HCT116 (cell line): ENCODE results near the gene DGKK. TPM values are rescaled to one million over a fixed set of nuclear protein-coding genes. Genes with fewer than 3 reads are reported as not detected.

Experiments used
- ATAC-seq: fragments of 200-7000 bp; cut with Tn5 transposase; 2 replicates; pipeline ENCODE4 v1.9.1; 2020; ENCODE audit warnings: mild to moderate bottlenecking, moderate library complexity
- BruUV-seq: library from RNA; stranded (reverse); fragments of 400-500 nt; replicated peaks from 2 replicates; lab custom pipeline; 2021; lab: Mats Ljungman, UMichigan
- CTCF ChIA-PET: fragments of 300-600 bp; sonication (Branson Sonifier 250); formaldehyde crosslinking; loops from one replicate; lab custom pipeline; 2021; ENCODE audit warnings: antibody characterized with exemption; lab: Charles Lee
- POLR2A ChIA-PET: fragments of 300-600, 350-600 bp; sonication (Branson Sonifier 250); formaldehyde crosslinking; loops from one replicate; lab custom pipeline; 2021; ENCODE audit warnings: antibody characterized with exemption; lab: Charles Lee
- RAD21 ChIA-PET, 2 experiments: fragments of 300-600 bp; sonication (Branson Sonifier 250); formaldehyde crosslinking; loops; one replicate each; lab custom pipeline; 2023; ENCODE audit warnings: low total read pairs in 2 of 2; ENCODE audit not compliant: uncharacterized antibody in 2 of 2, unreplicated experiment in 2 of 2, low non-redundant PET in 1 of 2; lab: Charles Lee
- DNase-seq: peaks from one replicate; pipeline ENCODE4 v3.0.0-alpha.2; 2010; ENCODE audit warnings: low read depth, low spot score
- H2AFZ ChIP-seq: fragments of 200-600 bp; shearing (Covaris generic), sonication (generic); 2 replicates; pipeline ENCODE4 v1.6.1; 2017; ENCODE audit warnings: low read depth, mixed run types, mixed read lengths, antibody characterized with exemption, low read length; ENCODE audit not compliant: poor library complexity, severe bottlenecking
- H3K27ac ChIP-seq: 2 replicates; pipeline ENCODE4 v1.5.1; 2012; ENCODE audit warnings: low read depth, low read length
- H3K27me3 ChIP-seq: fragments of 200-600 bp; sonication (generic); 2 replicates; pipeline ENCODE4 v1.6.1; 2016; ENCODE audit warnings: mixed run types, low read length, mixed read lengths; ENCODE audit not compliant: insufficient read depth
- H3K36me3 ChIP-seq, 2 experiments: fragments of 200-500 bp in 1 of 2; fragments of 200-600 bp in 1 of 2; sonication (Bioruptor generic) in 1 of 2; sonication (generic) in 1 of 2; 2 replicates each; pipeline versions ENCODE4 v1.5.1 to v1.6.1; 2014 to 2016; ENCODE audit warnings: low read length in 2 of 2, inconsistent platforms in 1 of 2, mixed read lengths in 1 of 2, mixed run types in 1 of 2; ENCODE audit not compliant: insufficient read depth in 2 of 2, control insufficient read depth in 1 of 2
- H3K4me1 ChIP-seq, 2 experiments: fragments of 200-600 bp in 1 of 2; sonication (generic) in 1 of 2; 2 replicates each; pipeline versions ENCODE4 v1.5.1 to v1.6.1; 2012 to 2017; ENCODE audit warnings: low read length in 2 of 2, inconsistent platforms in 1 of 2, mild to moderate bottlenecking in 1 of 2, mixed read lengths in 1 of 2, mixed run types in 1 of 2, moderate library complexity in 1 of 2; ENCODE audit not compliant: insufficient read depth in 2 of 2, control insufficient read depth in 1 of 2
- H3K4me2 ChIP-seq: fragments of 200-600 bp; sonication (generic); 2 replicates; pipeline ENCODE4 v1.6.1; 2017; ENCODE audit warnings: mixed run types, low read length, mixed read lengths
- H3K4me3 ChIP-seq, 2 experiments: fragments of 200-600 bp in 1 of 2; sonication (generic) in 1 of 2; replicated peaks in 1 of 2; 2 replicates each; pipeline ENCODE4 v1.5.1; 2011 to 2016; ENCODE audit warnings: low read length in 2 of 2, control low read depth in 1 of 2, low read depth in 1 of 2, mild to moderate bottlenecking in 1 of 2, mixed read lengths in 1 of 2, mixed run types in 1 of 2
- H3K79me2 ChIP-seq: fragments of 200-600 bp; sonication (generic); 2 replicates; pipeline ENCODE4 v1.6.1; 2017; ENCODE audit warnings: mild to moderate bottlenecking, mixed run types, low read length, moderate library complexity, mixed read lengths; ENCODE audit not compliant: insufficient read depth
- H3K9ac ChIP-seq: fragments of 200-600 bp; sonication (generic); 2 replicates; pipeline ENCODE4 v1.6.1; 2016; ENCODE audit warnings: low read length, mixed read lengths
- H3K9me2 ChIP-seq: fragments of 200-600 bp; sonication (generic), shearing (Covaris generic); 2 replicates; pipeline ENCODE4 v1.6.1; 2017; ENCODE audit warnings: mixed run types, mild to moderate bottlenecking, moderate library complexity; ENCODE audit not compliant: insufficient read depth
- H3K9me3 ChIP-seq, 2 experiments: fragments of 200-500 bp in 1 of 2; fragments of 200-600 bp in 1 of 2; sonication (Bioruptor generic) in 1 of 2; sonication (generic) in 1 of 2; 2 replicates each; pipeline ENCODE4 v1.6.1; 2014 to 2017; ENCODE audit warnings: low read length in 2 of 2, mixed read lengths in 2 of 2, inconsistent platforms in 1 of 2, low read depth in 1 of 2, mild to moderate bottlenecking in 1 of 2, mixed run types in 1 of 2, moderate library complexity in 1 of 2; ENCODE audit not compliant: control insufficient read depth in 1 of 2, insufficient read depth in 1 of 2
- H4K20me1 ChIP-seq: fragments of 200-600 bp; sonication (generic), shearing (Covaris generic); 2 replicates; pipeline ENCODE4 v1.6.1; 2017; ENCODE audit warnings: mixed run types, mild to moderate bottlenecking, moderate library complexity; ENCODE audit not compliant: insufficient read depth
- CBX3 ChIP-seq: IDR thresholded peaks from 2 replicates; pipeline ENCODE4 v1.6.1; 2012; ENCODE audit warnings: low read depth
- EGR1 ChIP-seq: IDR thresholded peaks from 2 replicates; pipeline ENCODE4 v1.6.1; 2012; ENCODE audit warnings: low read depth
- EZH2phosphoT487 ChIP-seq: fragments of 200-600 bp; IDR thresholded peaks from 2 replicates; pipeline ENCODE4 v1.6.1; 2018; ENCODE audit warnings: antibody characterized with exemption, borderline replicate concordance
- FOSL1 ChIP-seq: IDR thresholded peaks from 2 replicates; pipeline ENCODE4 v1.6.1; 2012; ENCODE audit warnings: low read depth
- JUND ChIP-seq: IDR thresholded peaks from 2 replicates; pipeline ENCODE4 v1.6.1; 2012
- POLR2A ChIP-seq: IDR thresholded peaks from 2 replicates; pipeline ENCODE4 v1.7.0; 2011; ENCODE audit warnings: borderline replicate concordance; ENCODE audit not compliant: insufficient read depth, insufficient read length; ENCODE audit errors: extremely low read depth
- POLR2AphosphoS5 ChIP-seq: IDR thresholded peaks from 2 replicates; pipeline ENCODE4 v1.6.1; 2011; ENCODE audit warnings: mild to moderate bottlenecking, low read depth, low read length, moderate library complexity
- RAD21 ChIP-seq: IDR thresholded peaks from 2 replicates; pipeline ENCODE4 v1.6.1; 2012; ENCODE audit warnings: low read depth, mild to moderate bottlenecking
- SIN3A ChIP-seq: IDR thresholded peaks from 2 replicates; pipeline ENCODE4 v1.6.1; 2012; ENCODE audit warnings: low read depth
- SRF ChIP-seq: IDR thresholded peaks from 2 replicates; pipeline ENCODE4 v1.6.1; 2012; ENCODE audit warnings: low read depth
- ZNF274 ChIP-seq: fragments of 200-500 bp; sonication (Bioruptor generic); IDR thresholded peaks from 2 replicates; pipeline ENCODE4 v1.6.1; 2014; ENCODE audit warnings: mild to moderate bottlenecking, low read depth, low read length, inconsistent platforms
- intact Hi-C: fragments of 100-400 bp; cut with micrococcal nuclease; formaldehyde crosslinking; loops from 2 replicates; pipeline ENCODE4 v1.10.0; 2022
- total RNA-seq: library from RNA; stranded (reverse); gene quantifications from one replicate; pipeline ENCODE4 v1.2.1, GENCODE V29; 2021; ENCODE audit not compliant: unreplicated experiment
- TF ChIP-seq, protein P1 (sequence below): IDR thresholded peaks from 2 replicates; pipeline ENCODE4 v1.6.1; 2012
- TF ChIP-seq, protein P2 (sequence below), 3 experiments: fragments of 200-600 bp in 1 of 3; sonication (generic) in 1 of 3; IDR thresholded peaks in 2 of 3; conservative IDR thresholded peaks in 1 of 3; 2 replicates each; pipeline ENCODE4 v1.5.1; 2012 to 2017; ENCODE audit warnings: low read depth in 2 of 3, low read length in 2 of 3, antibody characterized with exemption in 1 of 3, borderline replicate concordance in 1 of 3, control low read depth in 1 of 3, mild to moderate bottlenecking in 1 of 3, mixed read lengths in 1 of 3, mixed run types in 1 of 3, moderate library complexity in 1 of 3; ENCODE audit not compliant: insufficient read depth in 1 of 3
- TF ChIP-seq, protein P3 (sequence below): IDR thresholded peaks from 2 replicates; pipeline ENCODE4 v1.6.1; 2011; ENCODE audit warnings: mild to moderate bottlenecking, low read length, moderate library complexity; ENCODE audit not compliant: insufficient replicate concordance; ENCODE audit errors: extremely low read depth

The DGKK gene
- total RNA-seq, 1 experiment from 2014 or later: not detected

DNA sequence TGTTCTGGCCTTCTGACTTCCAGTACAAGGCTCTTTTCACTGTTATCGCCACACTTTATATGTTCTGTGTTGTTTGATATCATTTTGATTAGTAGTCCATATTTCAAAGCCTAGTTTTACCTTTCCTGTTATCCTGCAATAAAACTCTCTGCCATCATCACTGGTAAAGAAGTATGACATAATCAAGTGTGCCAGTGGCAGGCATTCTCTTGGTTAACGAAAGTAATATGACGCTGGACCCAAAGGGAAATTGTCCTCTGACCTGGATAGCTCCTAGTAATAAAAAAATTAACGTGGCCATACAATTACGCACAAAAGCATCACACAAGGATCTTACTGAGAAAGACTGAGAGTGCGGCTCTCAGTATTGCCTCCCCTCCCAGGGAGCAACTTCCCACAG, 33.8 kb downstream of the DGKK start:
- intact Hi-C loops: no loop called here

More for the DNA sequence above, 33.8 kb downstream of the DGKK start:
- Histone ChIP-seq H3K4me1 (no peaks in the 10 kb centered on the region), H3K9ac (no peak overlapping the region), H3K9me3 (no peaks in the 10 kb centered on the region), H2AFZ (no peak overlapping the region), H3K27ac (no peak overlapping the region), H4K20me1 (no peaks in the 10 kb centered on the region), H3K36me3 (no peaks in the 10 kb centered on the region), H3K79me2 (no peaks in the 10 kb centered on the region), H3K9me2 (no peaks in the 10 kb centered on the region), H3K4me3 (no peak overlapping the region), H3K27me3 (no peaks in the 10 kb centered on the region), H3K4me2 (no peak overlapping the region)
- POLR2A ChIA-PET: no interaction called here
- RAD21 ChIA-PET: no interaction called here
- no peak for DNase-seq
- CTCF ChIA-PET: no interaction called here
- BruUV-seq: no TSS peak
- ATAC-seq: no peak
- TF ChIP-seq FOSL1 (no peak), SIN3A (no peak), RAD21 (no peak), SRF (no peak), ZNF274 (no peak), POLR2AphosphoS5 (no peak), CBX3 (no peak), EZH2phosphoT487 (no peak), POLR2A (no peak), EGR1 (no peak), JUND (no peak)
- TF ChIP-seq, protein P1, sequence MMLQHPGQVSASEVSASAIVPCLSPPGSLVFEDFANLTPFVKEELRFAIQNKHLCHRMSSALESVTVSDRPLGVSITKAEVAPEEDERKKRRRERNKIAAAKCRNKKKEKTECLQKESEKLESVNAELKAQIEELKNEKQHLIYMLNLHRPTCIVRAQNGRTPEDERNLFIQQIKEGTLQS: no peak
- TF ChIP-seq, protein P2, sequence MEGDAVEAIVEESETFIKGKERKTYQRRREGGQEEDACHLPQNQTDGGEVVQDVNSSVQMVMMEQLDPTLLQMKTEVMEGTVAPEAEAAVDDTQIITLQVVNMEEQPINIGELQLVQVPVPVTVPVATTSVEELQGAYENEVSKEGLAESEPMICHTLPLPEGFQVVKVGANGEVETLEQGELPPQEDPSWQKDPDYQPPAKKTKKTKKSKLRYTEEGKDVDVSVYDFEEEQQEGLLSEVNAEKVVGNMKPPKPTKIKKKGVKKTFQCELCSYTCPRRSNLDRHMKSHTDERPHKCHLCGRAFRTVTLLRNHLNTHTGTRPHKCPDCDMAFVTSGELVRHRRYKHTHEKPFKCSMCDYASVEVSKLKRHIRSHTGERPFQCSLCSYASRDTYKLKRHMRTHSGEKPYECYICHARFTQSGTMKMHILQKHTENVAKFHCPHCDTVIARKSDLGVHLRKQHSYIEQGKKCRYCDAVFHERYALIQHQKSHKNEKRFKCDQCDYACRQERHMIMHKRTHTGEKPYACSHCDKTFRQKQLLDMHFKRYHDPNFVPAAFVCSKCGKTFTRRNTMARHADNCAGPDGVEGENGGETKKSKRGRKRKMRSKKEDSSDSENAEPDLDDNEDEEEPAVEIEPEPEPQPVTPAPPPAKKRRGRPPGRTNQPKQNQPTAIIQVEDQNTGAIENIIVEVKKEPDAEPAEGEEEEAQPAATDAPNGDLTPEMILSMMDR (IDR thresholded peaks at IDR 0.05 in 2 of 3, conservative IDR thresholded peaks at IDR 0.05 in 1 of 3; ENCODE audit: borderline replicate concordance in 1 of 3, insufficient read depth in 1 of 3, low read depth in 2 of 3, low read length in 2 of 3): no peak
- TF ChIP-seq, protein P3, sequence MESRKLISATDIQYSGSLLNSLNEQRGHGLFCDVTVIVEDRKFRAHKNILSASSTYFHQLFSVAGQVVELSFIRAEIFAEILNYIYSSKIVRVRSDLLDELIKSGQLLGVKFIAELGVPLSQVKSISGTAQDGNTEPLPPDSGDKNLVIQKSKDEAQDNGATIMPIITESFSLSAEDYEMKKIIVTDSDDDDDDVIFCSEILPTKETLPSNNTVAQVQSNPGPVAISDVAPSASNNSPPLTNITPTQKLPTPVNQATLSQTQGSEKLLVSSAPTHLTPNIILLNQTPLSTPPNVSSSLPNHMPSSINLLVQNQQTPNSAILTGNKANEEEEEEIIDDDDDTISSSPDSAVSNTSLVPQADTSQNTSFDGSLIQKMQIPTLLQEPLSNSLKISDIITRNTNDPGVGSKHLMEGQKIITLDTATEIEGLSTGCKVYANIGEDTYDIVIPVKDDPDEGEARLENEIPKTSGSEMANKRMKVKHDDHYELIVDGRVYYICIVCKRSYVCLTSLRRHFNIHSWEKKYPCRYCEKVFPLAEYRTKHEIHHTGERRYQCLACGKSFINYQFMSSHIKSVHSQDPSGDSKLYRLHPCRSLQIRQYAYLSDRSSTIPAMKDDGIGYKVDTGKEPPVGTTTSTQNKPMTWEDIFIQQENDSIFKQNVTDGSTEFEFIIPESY: no peak
